T-helper 9 cell (primary cell): ENCODE measurements around the gene IL12RB1.
"Not testable (repeated sequence)": the region's sequence is repeated elsewhere in the genome, so short reads cannot be mapped to it uniquely, and the experiment has no call there.

Experiments used
- DNase-seq: peaks from one replicate; pipeline ENCODE4 v3.0.0-alpha.2; 2020

IL12RB1 gene

GRCh38 chr19:18110609-18111232 is 24.0 kb upstream of the IL12RB1 start:
- DNase-seq: no peak

- peak; percentile 41 for DNase-seq
These were observed 23.2 kb upstream of the IL12RB1 start for GRCh38 chr19:18109733-18110608.

- no peak for DNase-seq
These were observed 22.6 kb upstream of the IL12RB1 start for GRCh38 chr19:18109341-18109732.

- DNase-seq: no peak
These were observed 22.2 kb upstream of the IL12RB1 start for GRCh38 chr19:18108897-18109296.

GRCh38 chr19:18107235-18107634 is 20.5 kb upstream of the IL12RB1 start:
- no peak for DNase-seq

- not testable (repeated sequence) for DNase-seq
These were observed 18.5 kb upstream of the IL12RB1 start for GRCh38 chr19:18105259-18105658.

- DNase-seq: no peak
These were observed 18.0 kb upstream of the IL12RB1 start for GRCh38 chr19:18104793-18105131.

- no peak for DNase-seq
These were observed 16.3 kb upstream of the IL12RB1 start for GRCh38 chr19:18102916-18103542.

GRCh38 chr19:18101268-18101667 is 14.5 kb upstream of the IL12RB1 start:
- DNase-seq: no peak

GRCh38 chr19:18100710-18101109 is 14.0 kb upstream of the IL12RB1 start:
- DNase-seq: no peak

GRCh38 chr19:18099623-18099995 is 12.9 kb upstream of the IL12RB1 start:
- no peak for DNase-seq

GRCh38 chr19:18098891-18099622 is 12.3 kb upstream of the IL12RB1 start:
- DNase-seq: peak; percentile 37

GRCh38 chr19:18097993-18098890 is 11.5 kb upstream of the IL12RB1 start:
- no peak for DNase-seq

GRCh38 chr19:18097217-18097992 is 10.7 kb upstream of the IL12RB1 start, which contains the start of gene MAST3:
TSS of gene MAST3 (plus strand) at chr19:18097778. CDS start at chr19:18097793, 15 bp downstream.
- DNase-seq: peak; percentile 89

- no peak for DNase-seq
These were observed 9.5 kb upstream of the IL12RB1 start for GRCh38 chr19:18096258-18096657.

- no peak for DNase-seq
These were observed 6.9 kb upstream of the IL12RB1 start for GRCh38 chr19:18093439-18094161.

GRCh38 chr19:18091217-18091608 is 4.5 kb upstream of the IL12RB1 start:
- DNase-seq: peak; percentile 73

- DNase-seq: no peak
These were observed 3.9 kb upstream of the IL12RB1 start for GRCh38 chr19:18090545-18091216.

- DNase-seq: no peak
These were observed 3.0 kb upstream of the IL12RB1 start for GRCh38 chr19:18089726-18090125.

- DNase-seq: peak; percentile 52
These were observed 2.4 kb upstream of the IL12RB1 start for GRCh38 chr19:18089096-18089541.
